PC-9 (cell line): ENCODE results near the gene STOX1. TPM values are rescaled to one million over a fixed set of nuclear protein-coding genes. Genes with fewer than 3 reads are reported as not detected.
A peak's percentile ranks its signal among the peaks of the same experiment; 100 is the strongest.

Experiments
- BruUV-seq: library from RNA; stranded (reverse); fragments of 400-500 nt; replicated peaks from 2 replicates; lab custom pipeline; 2021; lab: Mats Ljungman, UMichigan
- CTCF ChIA-PET: fragments of 300-600 bp; sonication (Branson Sonifier 250); formaldehyde crosslinking; loops from one replicate; lab custom pipeline; 2022; ENCODE audit warnings: antibody characterized with exemption; lab: Charles Lee
- POLR2A ChIA-PET: fragments of 300-600 bp; sonication (Branson Sonifier 250); formaldehyde crosslinking; loops from one replicate; lab custom pipeline; 2022; ENCODE audit warnings: antibody characterized with exemption; ENCODE audit not compliant: unreplicated experiment; lab: Charles Lee
- DNase-seq, 2 experiments: peaks; one replicate each; pipeline versions ENCODE4 v3.0.0 to v3.0.0-alpha.2; 2015 to 2022; ENCODE audit warnings: mixed read lengths in 1 of 2
- H2AFZ ChIP-seq: fragments of 200-600 bp; sonication (generic); 2 replicates; pipeline ENCODE4 v1.8.1; 2017; ENCODE audit warnings: antibody characterized with exemption
- H3F3A ChIP-seq: fragments of 200-600 bp; sonication (generic); 2 replicates; pipeline ENCODE4 v1.8.1; 2017; ENCODE audit warnings: antibody characterized with exemption, mild to moderate bottlenecking, low read depth; ENCODE audit not compliant: insufficient read depth
- H3K27ac ChIP-seq: fragments of 200-600 bp; sonication (generic); 2 replicates; pipeline ENCODE4 v1.6.1; 2016; ENCODE audit warnings: mixed run types
- H3K27me3 ChIP-seq: fragments of 200-600 bp; sonication (generic); 2 replicates; pipeline ENCODE4 v1.6.1; 2016; ENCODE audit warnings: low read depth, mixed run types; ENCODE audit not compliant: insufficient read depth
- H3K36me3 ChIP-seq: fragments of 200-600 bp; sonication (generic); 2 replicates; pipeline ENCODE4 v1.6.1; 2016; ENCODE audit warnings: low read depth, mixed run types
- H3K4me1 ChIP-seq: fragments of 200-600 bp; sonication (generic); replicated peaks from 2 replicates; pipeline ENCODE4 v1.6.1; 2016; ENCODE audit warnings: mixed run types; ENCODE audit not compliant: insufficient read depth
- H3K4me2 ChIP-seq: fragments of 200-600 bp; sonication (generic); 2 replicates; pipeline ENCODE4 v1.6.1; 2017; ENCODE audit warnings: mixed run types
- H3K4me3 ChIP-seq: fragments of 200-600 bp; sonication (generic); 2 replicates; pipeline ENCODE4 v1.6.1; 2016; ENCODE audit warnings: mixed run types
- H3K79me2 ChIP-seq: fragments of 200-600 bp; sonication (generic); 2 replicates; pipeline ENCODE4 v1.6.1; 2017; ENCODE audit warnings: low read depth, mixed run types
- H3K9me2 ChIP-seq: fragments of 200-600 bp; sonication (generic); 2 replicates; pipeline ENCODE4 v1.8.1; 2017; ENCODE audit warnings: mild to moderate bottlenecking; ENCODE audit not compliant: insufficient read depth
- H3K9me3 ChIP-seq: fragments of 200-600 bp; sonication (generic); 2 replicates; pipeline ENCODE4 v1.8.1; 2016; ENCODE audit warnings: low read depth; ENCODE audit not compliant: insufficient read depth
- H4K20me1 ChIP-seq: fragments of 200-600 bp; sonication (generic); 2 replicates; pipeline ENCODE4 v1.8.1; 2017; ENCODE audit not compliant: insufficient read depth
- CTCF ChIP-seq: fragments of 200-600 bp; sonication (generic); conservative IDR thresholded peaks from 2 replicates; pipeline ENCODE4 v1.6.1; 2017; ENCODE audit warnings: mixed run types, antibody characterized with exemption, mild to moderate bottlenecking, moderate library complexity
- EZH2 ChIP-seq: fragments of 200-600 bp; sonication (generic); IDR thresholded peaks from 2 replicates; pipeline ENCODE4 v1.8.0; 2017; ENCODE audit warnings: antibody characterized with exemption, low read depth
- intact Hi-C: fragments of 100-400 bp; cut with micrococcal nuclease; formaldehyde crosslinking; loops from one replicate; pipeline ENCODE4 v1.10.0; 2022; ENCODE audit not compliant: unreplicated experiment
- total RNA-seq: library from RNA; stranded (reverse); gene quantifications from 2 replicates; pipeline ENCODE4 v1.2.3, GENCODE V29; 2021

The STOX1 gene
- total RNA-seq, 1 experiment from 2014 or later, result 4.4 TPM

- 0 out of 2 replicates have a peak, but pooled peaks cover 4% of the 10 kb centered on the region for H3F3A ChIP-seq
- no peak overlapping the region for H3K4me3 ChIP-seq
- no peaks in the 10 kb centered on the region for H3K79me2 ChIP-seq
- no TSS peak for BruUV-seq
- H4K20me1 ChIP-seq, result no peaks in the 10 kb centered on the region
- TF ChIP-seq CTCF (no peak), EZH2 (no peak)
- no peak overlapping the region for H3K27ac ChIP-seq
- H3K4me2 ChIP-seq, result no peak overlapping the region
- POLR2A ChIA-PET, result no interaction called here
- no peak for DNase-seq
- H3K9me3 ChIP-seq, result no peaks in the 10 kb centered on the region
- no peak overlapping the region for H2AFZ ChIP-seq
- H3K36me3 ChIP-seq, result no peaks in the 10 kb centered on the region
- CTCF ChIA-PET, result no interaction called here
- intact Hi-C loops, result no loop called here
- no peaks in the 10 kb centered on the region for H3K4me1 ChIP-seq
- no peaks in the 10 kb centered on the region for H3K27me3 ChIP-seq
- no peaks in the 10 kb centered on the region for H3K9me2 ChIP-seq
Observed at GRCh38 chr10:68880181-68880580, 52.9 kb downstream of the STOX1 start.

GRCh38 chr10:68895041-68895440, 67.7 kb downstream of the STOX1 start:
- H3K4me3 ChIP-seq, result no peak overlapping the region
- H3K27me3 ChIP-seq, result no peaks in the 10 kb centered on the region
- BruUV-seq, result no TSS peak
- DNase-seq, result no peak
- H3K9me2 ChIP-seq, result no peaks in the 10 kb centered on the region
- TF ChIP-seq CTCF, result no peak
- TF ChIP-seq EZH2, result no peak
- ChIA-PET CTCF (interaction anchor here (0.7 kb wide), 1 partner anchor 35 kb away, joined by 3 read pairs; no protein-coding TSS in a partner anchor), POLR2A (interaction anchor here (0.7 kb wide), 1 partner anchor 1136 kb away, joined by 6 read pairs; no protein-coding TSS in a partner anchor)
- no peak overlapping the region for H2AFZ ChIP-seq
- no peak overlapping the region for H3K27ac ChIP-seq
- H3K4me2 ChIP-seq, result no peak overlapping the region
- no peaks in the 10 kb centered on the region for H3K36me3 ChIP-seq
- no peaks in the 10 kb centered on the region for H3K79me2 ChIP-seq
- no peaks in the 10 kb centered on the region for H3F3A ChIP-seq
- H3K9me3 ChIP-seq, result no peaks in the 10 kb centered on the region
- H4K20me1 ChIP-seq, result no peaks in the 10 kb centered on the region
- H3K4me1 ChIP-seq, result peaks cover 2% of the 10 kb centered on the region
- intact Hi-C loops, result loop anchor here (5.0 kb wide), 1 partner anchor 88 kb away; no protein-coding TSS in a partner anchor

GRCh38 chr10:68897336-68897741, 70.0 kb downstream of the STOX1 start:
- Histone ChIP-seq H3K9me2 (no peaks in the 10 kb centered on the region), H3K9me3 (no peaks in the 10 kb centered on the region), H3F3A (no peaks in the 10 kb centered on the region), H3K4me3 (no peak overlapping the region), H3K4me1 (peaks cover 12% of the 10 kb centered on the region), H3K36me3 (no peaks in the 10 kb centered on the region), H2AFZ (no peak overlapping the region), H4K20me1 (no peaks in the 10 kb centered on the region), H3K27ac (no peak overlapping the region), H3K4me2 (no peak overlapping the region), H3K27me3 (no peaks in the 10 kb centered on the region), H3K79me2 (peaks cover 10% of the 10 kb centered on the region)
- ChIA-PET CTCF (interaction anchor here (0.6 to 1.4 kb wide), 6 partner anchors 53 to 842 kb away, joined by 3 to 9 read pairs (median 4); no protein-coding TSS in a partner anchor), POLR2A (interaction anchor here (0.5 kb wide), 1 partner anchor 684 kb away, joined by 3 read pairs; no protein-coding TSS in a partner anchor)
- peak; percentile 46 to 54 for DNase-seq
- TF ChIP-seq EZH2 (no peak), CTCF (peak; percentile 68)
- no TSS peak for BruUV-seq
- intact Hi-C loops, result loop anchor here (1.0 to 5.0 kb wide), 3 partner anchors 90 to 689 kb away; no protein-coding TSS in a partner anchor
